Keratinocyte (primary cell): Measurements from ENCODE around the gene ZMIZ1.

Source experiments
- CTCF ChIP-seq, 3 experiments: IDR thresholded peaks in 1 of 3; conservative IDR thresholded peaks in 1 of 3; optimal IDR thresholded peaks in 1 of 3; 2 replicates in 2 of 3; 3 replicates in 1 of 3; pipeline versions ENCODE3 to v1.5.1; 2011; ENCODE audit warnings: low read length in 3 of 3, mild to moderate bottlenecking in 3 of 3, moderate library complexity in 2 of 3, control low read depth in 1 of 3, inconsistent platforms in 1 of 3; ENCODE audit not compliant: insufficient read depth in 2 of 3; ENCODE audit errors: extremely low read depth in 1 of 3
- EZH2 ChIP-seq: IDR thresholded peaks from one replicate; pipeline ENCODE4 v1.6.1; 2012; ENCODE audit warnings: inconsistent platforms, mild to moderate bottlenecking, low read length, moderate library complexity

GRCh38 chr10:79342295-79342761 is 273.6 kb downstream of the ZMIZ1 start:
- no peak for TF ChIP-seq CTCF (optimal IDR thresholded peaks at IDR 0.05 in 1 of 3, IDR thresholded peaks at IDR 0.05 in 1 of 3, conservative IDR thresholded peaks at IDR 0.05 in 1 of 3; ENCODE audit: extremely low read depth in 1 of 3, insufficient read depth in 2 of 3, low read length in 3 of 3)
- TF ChIP-seq EZH2: no peak
